Activated naive CD4-positive, alpha-beta T cell treated with anti-CD3 and anti-CD28 coated beads for 36 hours (primary cell): ENCODE results near the gene LCN15. TPM values are rescaled to one million over a fixed set of nuclear protein-coding genes. Genes with fewer than 3 reads are reported as not detected.

Experiments
- CTCF ChIA-PET: fragments of 350-600 bp; sonication (Branson Sonifier 250); formaldehyde crosslinking; loops from one replicate; lab custom pipeline; 2021; ENCODE audit warnings: antibody characterized with exemption; lab: Charles Lee
- DNase-seq: peaks from one replicate; pipeline ENCODE4 v3.0.0-alpha.2; 2020
- H3K27ac Mint-ChIP-seq: one replicate; pipeline ENCODE4 v1.8.0; 2021; ENCODE audit warnings: mild to moderate bottlenecking, mixed read lengths
- H3K27me3 Mint-ChIP-seq: one replicate; pipeline ENCODE4 v1.8.0; 2021; ENCODE audit warnings: low read depth, mixed read lengths
- H3K36me3 Mint-ChIP-seq: one replicate; pipeline ENCODE4 v1.8.0; 2021; ENCODE audit warnings: low read depth, mixed read lengths
- H3K4me1 Mint-ChIP-seq: one replicate; pipeline ENCODE4 v1.8.0; 2021; ENCODE audit warnings: low read depth, mixed read lengths
- H3K4me3 Mint-ChIP-seq: one replicate; pipeline ENCODE4 v1.8.0; 2021; ENCODE audit warnings: mild to moderate bottlenecking, moderate library complexity, mixed read lengths
- H3K9me3 Mint-ChIP-seq: one replicate; pipeline ENCODE4 v1.8.0; 2021; ENCODE audit warnings: mixed read lengths
- intact Hi-C: fragments of 100-400 bp; cut with micrococcal nuclease; formaldehyde crosslinking; loops from one replicate; pipeline ENCODE4 v1.15.1; 2023
- total RNA-seq, 2 experiments: library from RNA; stranded (reverse); gene quantifications; one replicate each; pipeline ENCODE4 v1.2.3, GENCODE V29; 2021

The LCN15 gene, protein sequence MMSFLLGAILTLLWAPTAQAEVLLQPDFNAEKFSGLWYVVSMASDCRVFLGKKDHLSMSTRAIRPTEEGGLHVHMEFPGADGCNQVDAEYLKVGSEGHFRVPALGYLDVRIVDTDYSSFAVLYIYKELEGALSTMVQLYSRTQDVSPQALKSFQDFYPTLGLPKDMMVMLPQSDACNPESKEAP
- total RNA-seq: not detected

- no peaks in the 10 kb centered on the region for H3K36me3 Mint-ChIP-seq
- intact Hi-C loops: no loop called here
- DNase-seq: no peak
- H3K27ac Mint-ChIP-seq: no peak within 1 kb of the TSS
- no peak within 1 kb of the TSS for H3K4me3 Mint-ChIP-seq
- peaks cover 20% of the 10 kb centered on the region for H3K27me3 Mint-ChIP-seq
- CTCF ChIA-PET: interaction anchor here (1.0 kb wide), 1 partner anchor 29 kb away, joined by 5 read pairs; no protein-coding TSS in a partner anchor
- peaks cover 12% of the 10 kb centered on the region for H3K4me1 Mint-ChIP-seq
- no peaks in the 10 kb centered on the region for H3K9me3 Mint-ChIP-seq
These were observed at the start of gene LCN15 for GRCh38 chr9:136764301-136764891. TSS of gene LCN15 (minus strand) at chr9:136764518. CDS start at chr9:136764488, 30 bp downstream.

- peaks cover 38% of the 10 kb centered on the region for H3K4me1 Mint-ChIP-seq
- no peaks in the 10 kb centered on the region for H3K27me3 Mint-ChIP-seq
- no peaks in the 10 kb centered on the region for H3K9me3 Mint-ChIP-seq
- intact Hi-C loops: loop anchor here (5.0 kb wide), 2 partner anchors 79 to 394 kb away; partner anchors contain the start of genes TPRN and TRAF2
- CTCF ChIA-PET: interaction anchor here (0.7 to 0.9 kb wide), 3 partner anchors 13 to 51 kb away, joined by 3 to 5 read pairs (median 3); partner anchors contain the start of gene CCDC183
- H3K36me3 Mint-ChIP-seq: peaks cover 23% of the 10 kb centered on the region
- H3K4me3 Mint-ChIP-seq: peak overlapping the region; percentile 74
- H3K27ac Mint-ChIP-seq: peak overlapping the region; percentile 18
- no peak for DNase-seq
These were observed 44.5 kb upstream of the LCN15 start for GRCh38 chr9:136808806-136809158.

DNA sequence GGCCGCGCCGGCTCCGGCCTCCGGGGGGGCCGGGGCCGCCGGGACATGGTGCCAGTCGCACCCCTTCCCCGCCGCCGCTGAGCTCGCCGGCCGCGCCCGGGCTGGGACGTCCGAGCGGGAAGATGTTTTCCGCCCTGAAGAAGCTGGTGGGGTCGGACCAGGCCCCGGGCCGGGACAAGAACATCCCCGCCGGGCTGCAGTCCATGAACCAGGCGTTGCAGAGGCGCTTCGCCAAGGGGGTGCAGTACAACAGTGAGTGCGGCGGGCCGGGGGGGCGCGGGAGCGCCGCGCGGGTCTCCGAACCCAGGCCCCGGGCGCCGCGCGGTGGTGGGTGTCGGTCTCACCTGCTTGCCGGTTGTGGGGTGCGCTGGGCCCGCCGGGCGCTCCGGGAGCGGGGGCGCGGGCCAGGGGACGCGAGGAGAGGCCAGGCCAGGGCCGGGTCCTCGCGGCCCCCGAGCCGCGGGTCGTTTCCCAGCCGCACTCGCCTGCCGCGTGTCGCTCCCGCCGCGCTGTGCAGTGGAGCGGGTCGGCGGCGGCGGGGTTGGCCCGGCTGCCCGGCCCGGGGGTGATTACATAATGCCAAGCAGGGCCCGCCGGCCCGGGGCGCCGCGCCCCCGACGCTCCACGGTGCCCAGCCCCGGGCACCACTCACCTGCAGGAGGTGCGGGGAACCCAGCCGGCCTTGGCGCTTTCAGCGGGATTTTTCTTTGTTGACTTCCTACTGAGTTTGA is 43.9 kb upstream of the LCN15 start:
- DNase-seq: peak; percentile 40
- CTCF ChIA-PET: interaction anchor here (0.7 to 5.1 kb wide), 6 partner anchors 12 to 51 kb away, joined by 3 to 28 read pairs (median 6); partner anchors contain the start of genes AJM1, CCDC183 and TMEM141
- peak overlapping the region; percentile 76 for H3K4me3 Mint-ChIP-seq
- peaks cover 18% of the 10 kb centered on the region for H3K36me3 Mint-ChIP-seq
- H3K9me3 Mint-ChIP-seq: no peaks in the 10 kb centered on the region
- intact Hi-C loops: loop anchor here (5.0 kb wide), 2 partner anchors 79 to 394 kb away; partner anchors contain the start of genes TPRN and TRAF2
- H3K27me3 Mint-ChIP-seq: no peaks in the 10 kb centered on the region
- H3K4me1 Mint-ChIP-seq: peaks cover 38% of the 10 kb centered on the region
- H3K27ac Mint-ChIP-seq: peak overlapping the region; percentile 18

DNA sequence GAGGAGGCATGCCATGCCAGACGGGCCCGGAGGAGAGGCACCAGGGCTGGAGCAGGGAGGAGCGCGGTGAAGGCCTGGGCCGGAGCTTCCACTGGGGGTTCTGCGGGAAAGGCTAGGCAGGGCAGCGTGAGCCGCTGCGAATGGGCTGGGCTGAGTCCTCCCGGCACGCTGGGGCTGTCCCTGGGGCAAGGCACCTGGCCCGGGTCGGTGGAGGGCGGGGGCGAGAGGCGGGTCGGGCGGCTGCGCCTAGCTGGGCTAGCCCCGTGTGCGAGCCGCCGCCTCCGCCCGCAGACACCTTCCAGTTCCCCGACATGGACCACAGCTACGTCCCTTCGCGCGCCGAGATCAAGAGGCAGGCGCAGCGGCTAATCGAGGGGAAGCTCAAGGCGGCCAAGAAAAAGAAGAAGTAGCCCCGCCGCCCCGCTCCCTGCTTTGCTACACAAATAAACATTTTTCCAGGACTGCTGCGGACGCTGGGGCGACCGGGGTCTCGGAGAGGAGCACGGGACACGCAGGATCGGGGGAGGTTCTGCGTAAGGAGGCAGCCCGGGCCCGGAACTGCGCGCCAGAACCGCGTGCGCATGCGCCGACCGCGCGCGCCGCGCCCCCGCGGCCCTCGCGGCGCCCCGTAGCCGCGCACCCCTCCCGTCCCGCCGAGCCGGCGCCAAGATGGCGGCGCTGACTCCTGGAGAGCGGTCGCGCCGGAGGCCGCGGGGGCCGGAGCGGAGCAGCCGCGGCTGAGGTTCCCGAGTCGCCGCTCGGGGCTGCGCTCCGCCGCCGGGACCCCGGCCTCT is 43.2 kb upstream of the LCN15 start, which contains the start of gene RABL6:
RABL6 (plus strand) TSS at position 668 of the 794 bp plus-strand sequence. CDS start 249 bp downstream, outside the sequence.
- CTCF ChIA-PET: interaction anchor here (2.1 to 5.1 kb wide), 3 partner anchors 14 to 35 kb away, joined by 6 to 28 read pairs (median 8); partner anchors contain the start of genes AJM1 and TMEM141
- DNase-seq: peak; percentile 76
- Mint-ChIP-seq H3K27me3 (no peaks in the 10 kb centered on the region), H3K27ac (peak within 1 kb of the TSS; percentile 88), H3K36me3 (peaks cover 12% of the 10 kb centered on the region), H3K4me3 (peak within 1 kb of the TSS; percentile 82), H3K9me3 (no peaks in the 10 kb centered on the region), H3K4me1 (peaks cover 32% of the 10 kb centered on the region)
- intact Hi-C loops: loop anchor here (1.0 to 5.0 kb wide), 5 partner anchors 17 to 395 kb away; partner anchors contain the start of genes PAXX, PHPT1, TMEM141 and TPRN

- H3K36me3 Mint-ChIP-seq: peaks cover 12% of the 10 kb centered on the region
- CTCF ChIA-PET: interaction anchor here (2.1 to 5.1 kb wide), 3 partner anchors 14 to 36 kb away, joined by 6 to 28 read pairs (median 8); partner anchors contain the start of genes AJM1 and TMEM141
- peak overlapping the region; percentile 88 for H3K27ac Mint-ChIP-seq
- H3K9me3 Mint-ChIP-seq: no peaks in the 10 kb centered on the region
- H3K4me1 Mint-ChIP-seq: peaks cover 36% of the 10 kb centered on the region
- no peaks in the 10 kb centered on the region for H3K27me3 Mint-ChIP-seq
- H3K4me3 Mint-ChIP-seq: peak overlapping the region; percentile 82
- intact Hi-C loops: loop anchor here (1.0 to 5.0 kb wide), 5 partner anchors 16 to 396 kb away; partner anchors contain the start of genes PAXX, PHPT1, TMEM141 and TPRN
- no peak for DNase-seq
These were observed 42.4 kb upstream of the LCN15 start for GRCh38 chr9:136806631-136807201.

DNA sequence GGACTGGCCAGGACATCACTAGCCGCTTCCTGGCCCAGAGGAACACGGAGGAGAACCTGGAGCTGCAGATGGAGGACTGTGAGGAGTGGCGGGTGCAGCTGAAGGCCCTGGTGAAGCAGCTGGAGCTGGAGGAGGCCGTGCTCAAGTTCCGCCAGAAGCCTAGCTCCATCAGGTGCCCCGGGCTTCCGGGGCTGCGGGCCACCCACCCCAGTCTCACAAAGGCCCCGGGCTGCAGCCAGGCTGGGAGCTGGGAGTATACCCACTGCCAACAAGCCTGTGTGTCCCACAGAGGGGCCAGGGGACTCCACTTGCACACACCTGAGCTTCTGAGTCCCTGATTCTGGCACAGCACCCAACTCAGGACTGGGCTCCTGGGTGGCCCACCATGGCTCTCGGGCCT is 41.7 kb upstream of the LCN15 start:
- peaks cover 11% of the 10 kb centered on the region for H3K36me3 Mint-ChIP-seq
- H3K27me3 Mint-ChIP-seq: no peaks in the 10 kb centered on the region
- CTCF ChIA-PET: interaction anchor here (2.1 to 5.1 kb wide), 3 partner anchors 13 to 37 kb away, joined by 6 to 28 read pairs (median 8); partner anchors contain the start of genes AJM1 and TMEM141
- H3K4me1 Mint-ChIP-seq: peaks cover 37% of the 10 kb centered on the region
- no peaks in the 10 kb centered on the region for H3K9me3 Mint-ChIP-seq
- intact Hi-C loops: loop anchor here (2.0 to 5.0 kb wide), 4 partner anchors 15 to 396 kb away; partner anchors contain the start of genes PHPT1, TMEM141, TPRN and TRAF2
- H3K27ac Mint-ChIP-seq: no peak overlapping the region
- peak overlapping the region; percentile 82 for H3K4me3 Mint-ChIP-seq
- DNase-seq: no peak

- H3K4me3 Mint-ChIP-seq: no peak overlapping the region
- H3K27ac Mint-ChIP-seq: no peak overlapping the region
- H3K4me1 Mint-ChIP-seq: peaks cover 41% of the 10 kb centered on the region
- peaks cover 5% of the 10 kb centered on the region for H3K27me3 Mint-ChIP-seq
- CTCF ChIA-PET: interaction anchor here (5.1 kb wide), 1 partner anchor 12 kb away, joined by 28 read pairs; the partner anchor contains the start of gene TMEM141
- DNase-seq: no peak
- no peaks in the 10 kb centered on the region for H3K9me3 Mint-ChIP-seq
- peaks cover 9% of the 10 kb centered on the region for H3K36me3 Mint-ChIP-seq
- intact Hi-C loops: loop anchor here (5.0 kb wide), 2 partner anchors 82 to 397 kb away; partner anchors contain the start of genes TPRN and TRAF2
These were observed 41.0 kb upstream of the LCN15 start for GRCh38 chr9:136805207-136805740.

- no peak overlapping the region for H3K4me3 Mint-ChIP-seq
- CTCF ChIA-PET: interaction anchor here (0.6 to 5.1 kb wide), 3 partner anchors 12 to 230 kb away, joined by 4 to 28 read pairs (median 4); partner anchors contain the start of gene TMEM141
- peaks cover 6% of the 10 kb centered on the region for H3K36me3 Mint-ChIP-seq
- H3K4me1 Mint-ChIP-seq: peaks cover 37% of the 10 kb centered on the region
- DNase-seq: no peak
- intact Hi-C loops: loop anchor here (5.0 kb wide), 2 partner anchors 83 to 398 kb away; partner anchors contain the start of genes TPRN and TRAF2
- no peaks in the 10 kb centered on the region for H3K9me3 Mint-ChIP-seq
- peaks cover 7% of the 10 kb centered on the region for H3K27me3 Mint-ChIP-seq
- no peak overlapping the region for H3K27ac Mint-ChIP-seq
These were observed 40.3 kb upstream of the LCN15 start for GRCh38 chr9:136804509-136805206.

GRCh38 chr9:136803551-136804508 is 39.5 kb upstream of the LCN15 start:
- Mint-ChIP-seq H3K27ac (no peak overlapping the region), H3K36me3 (peaks cover 3% of the 10 kb centered on the region), H3K4me1 (peaks cover 29% of the 10 kb centered on the region), H3K4me3 (no peak overlapping the region), H3K27me3 (peaks cover 7% of the 10 kb centered on the region), H3K9me3 (no peaks in the 10 kb centered on the region)
- intact Hi-C loops: no loop called here
- CTCF ChIA-PET: interaction anchor here (0.6 to 5.1 kb wide), 4 partner anchors 11 to 231 kb away, joined by 3 to 28 read pairs (median 4); partner anchors contain the start of gene TMEM141
- DNase-seq: no peak
